Thymus (tissue), 11 donors: ENCODE results near the gene MAD1L1. TPM values are rescaled to one million over a fixed set of nuclear protein-coding genes. Genes with fewer than 3 reads are reported as not detected.
A peak's percentile ranks its signal among the peaks of the same experiment; 100 is the strongest.

Experiments used
- DNase-seq, 9 donors: peaks; one replicate each; pipeline ENCODE4 v3.0.0-alpha.2; 2013; ENCODE audit warnings: low spot score in 9 of 9, low read depth in 6 of 9, missing footprints in 1 of 9
- H3K27ac ChIP-seq, 2 donors: one replicate each; pipeline ENCODE4 v1.5.1; 2013; ENCODE audit warnings: control low read depth in 1 of 2, low read depth in 1 of 2, low read length in 1 of 2, mild to moderate bottlenecking in 1 of 2, moderate library complexity in 1 of 2
- H3K27me3 ChIP-seq, 2 donors: one replicate each; pipeline ENCODE4 v1.5.1; 2013; ENCODE audit warnings: low read length in 1 of 2; ENCODE audit not compliant: control insufficient read depth in 2 of 2, insufficient read depth in 1 of 2
- H3K36me3 ChIP-seq, 2 donors: one replicate each; pipeline ENCODE4 v1.5.1; 2013; ENCODE audit warnings: low read length in 1 of 2, mild to moderate bottlenecking in 1 of 2, moderate library complexity in 1 of 2; ENCODE audit not compliant: control insufficient read depth in 2 of 2, insufficient read depth in 2 of 2
- H3K4me1 ChIP-seq, 2 donors: one replicate each; pipeline ENCODE4 v1.5.1; 2013; ENCODE audit warnings: low read length in 2 of 2; ENCODE audit not compliant: control insufficient read depth in 2 of 2, insufficient read depth in 2 of 2
- H3K4me3 ChIP-seq, 2 donors: one replicate each; pipeline ENCODE4 v1.5.1; 2013; ENCODE audit warnings: low read length in 2 of 2, control low read depth in 1 of 2, mild to moderate bottlenecking in 1 of 2
- H3K9me3 ChIP-seq, 2 donors: one replicate each; pipeline ENCODE4 v1.5.1; 2013; ENCODE audit warnings: low read length in 1 of 2, mild to moderate bottlenecking in 1 of 2; ENCODE audit not compliant: control insufficient read depth in 2 of 2, insufficient read depth in 1 of 2
- WGBS: extraction: QIAGEN DNeasy Blood & Tissue Kit; methylation state at CpG from one replicate; pipeline ENCODE4 v1.1.7; 2013; 5-methylcytosine and 5-hydroxymethylcytosine counted together
- polyA plus RNA-seq: library from polyadenylated mRNA; stranded (reverse); fragments of 200-250 nt; gene quantifications from one replicate; pipeline ENCODE4 v1.2.3, GENCODE V29; 2013
- total RNA-seq: library from RNA; stranded (reverse); fragments of 120-200 nt; gene quantifications from one replicate; pipeline ENCODE4 v1.2.4, GENCODE V29; 2013
- donor health status: healthy.

Gene MAD1L1
- total and polyA plus RNA-seq, 2 donors, result 93.3 to 103 TPM

GRCh38 chr7:2132243-2132642 lies 100.5 kb downstream of the MAD1L1 start:
- H3K36me3 ChIP-seq, result peaks cover 17 to 23% of the 10 kb centered on the region in 2 donors
- 97% methylated on average over 33 of the region's 33 CpGs for WGBS
- H3K9me3 ChIP-seq, result no peaks in the 10 kb centered on the region
- no peak for DNase-seq
- peaks cover 6 to 24% of the 10 kb centered on the region in 2 donors for H3K4me1 ChIP-seq
- H3K27me3 ChIP-seq, result no peaks in the 10 kb centered on the region
- no peak overlapping the region for H3K4me3 ChIP-seq
- H3K27ac ChIP-seq, result no peak overlapping the region

- WGBS, result 92% methylated on average over 10 of the region's 10 CpGs
- H3K4me1 ChIP-seq, result peaks cover 6 to 19% of the 10 kb centered on the region in 2 donors
- no peak overlapping the region for H3K4me3 ChIP-seq
- H3K36me3 ChIP-seq, result peaks cover 18 to 26% of the 10 kb centered on the region in 2 donors
- DNase-seq, result no peak
- H3K9me3 ChIP-seq, result no peaks in the 10 kb centered on the region
- no peak overlapping the region for H3K27ac ChIP-seq
- no peaks in the 10 kb centered on the region for H3K27me3 ChIP-seq
Observed at GRCh38 chr7:2131800-2132199, 100.9 kb downstream of the MAD1L1 start.

- H3K27me3 ChIP-seq, result no peaks in the 10 kb centered on the region
- 98% methylated on average over 8 of the region's 8 CpGs for WGBS
- DNase-seq, result no peak
- no peak overlapping the region for H3K27ac ChIP-seq
- peaks cover 16 to 27% of the 10 kb centered on the region in 2 donors for H3K36me3 ChIP-seq
- peaks cover 6 to 16% of the 10 kb centered on the region in 2 donors for H3K4me1 ChIP-seq
- H3K4me3 ChIP-seq, result no peak overlapping the region
- H3K9me3 ChIP-seq, result no peaks in the 10 kb centered on the region
Observed at GRCh38 chr7:2131341-2131740, 101.4 kb downstream of the MAD1L1 start.

GRCh38 chr7:2130096-2130375 lies 102.7 kb downstream of the MAD1L1 start:
- H3K36me3 ChIP-seq, result peaks cover 23 to 30% of the 10 kb centered on the region in 2 donors
- no peak overlapping the region for H3K27ac ChIP-seq
- peaks cover 6 to 16% of the 10 kb centered on the region in 2 donors for H3K4me1 ChIP-seq
- no peak for DNase-seq
- H3K4me3 ChIP-seq, result no peak overlapping the region
- no peaks in the 10 kb centered on the region for H3K9me3 ChIP-seq
- H3K27me3 ChIP-seq, result no peaks in the 10 kb centered on the region
- WGBS, result 96% methylated on average over 7 of the region's 7 CpGs

- Histone ChIP-seq H3K4me1 (peaks cover 6 to 13% of the 10 kb centered on the region in 2 donors), H3K27ac (no peak overlapping the region), H3K9me3 (no peaks in the 10 kb centered on the region), H3K36me3 (peaks cover 25 to 30% of the 10 kb centered on the region in 2 donors), H3K4me3 (no peak overlapping the region), H3K27me3 (no peaks in the 10 kb centered on the region)
- DNase-seq, result peak in 1 of 9 donors; percentile 39
- 93% methylated on average over 29 of the region's 29 CpGs for WGBS
Observed at GRCh38 chr7:2129323-2130095, 103.2 kb downstream of the MAD1L1 start.

GRCh38 chr7:2128601-2129322 lies 104.0 kb downstream of the MAD1L1 start:
- Histone ChIP-seq H3K9me3 (no peaks in the 10 kb centered on the region), H3K36me3 (peaks cover 25 to 30% of the 10 kb centered on the region in 2 donors), H3K27me3 (no peaks in the 10 kb centered on the region), H3K4me1 (peaks cover 6 to 13% of the 10 kb centered on the region in 2 donors), H3K4me3 (no peak overlapping the region), H3K27ac (no peak overlapping the region)
- WGBS, result 97% methylated on average over 20 of the region's 20 CpGs
- no peak for DNase-seq

GRCh38 chr7:2126621-2127020 lies 106.1 kb downstream of the MAD1L1 start:
- peaks cover 6 to 13% of the 10 kb centered on the region in 2 donors for H3K4me1 ChIP-seq
- no peak overlapping the region for H3K27ac ChIP-seq
- WGBS, result 90% methylated on average over 9 of the region's 9 CpGs
- DNase-seq, result no peak
- no peaks in the 10 kb centered on the region for H3K9me3 ChIP-seq
- peaks cover 20 to 35% of the 10 kb centered on the region in 2 donors for H3K36me3 ChIP-seq
- H3K27me3 ChIP-seq, result no peaks in the 10 kb centered on the region
- H3K4me3 ChIP-seq, result no peak overlapping the region

GRCh38 chr7:2125931-2126330 lies 106.8 kb downstream of the MAD1L1 start:
- no peaks in the 10 kb centered on the region for H3K9me3 ChIP-seq
- H3K27me3 ChIP-seq, result no peaks in the 10 kb centered on the region
- H3K4me3 ChIP-seq, result no peak overlapping the region
- no peak for DNase-seq
- H3K4me1 ChIP-seq, result peaks cover 6 to 18% of the 10 kb centered on the region in 2 donors
- H3K36me3 ChIP-seq, result peaks cover 20 to 39% of the 10 kb centered on the region in 2 donors
- no peak overlapping the region for H3K27ac ChIP-seq
- WGBS, result 96% methylated on average over 18 of the region's 18 CpGs

GRCh38 chr7:2124604-2125345 lies 108.0 kb downstream of the MAD1L1 start:
- Histone ChIP-seq H3K27me3 (no peaks in the 10 kb centered on the region), H3K4me1 (peaks cover 7 to 24% of the 10 kb centered on the region in 2 donors), H3K36me3 (peaks cover 20 to 39% of the 10 kb centered on the region in 2 donors), H3K27ac (no peak overlapping the region), H3K4me3 (no peak overlapping the region), H3K9me3 (no peaks in the 10 kb centered on the region)
- WGBS, result 97% methylated on average over 25 of the region's 25 CpGs
- DNase-seq, result no peak
